CD14-positive monocyte (primary cell): ENCODE results near the gene B4GALNT3. TPM values are rescaled to one million over a fixed set of nuclear protein-coding genes. Genes with fewer than 3 reads are reported as not detected.

Experiments used
- DNase-seq, 3 donors: peaks; one replicate each; pipeline ENCODE4 v3.0.0-alpha.2; 2011 to 2022
- H2AFZ ChIP-seq: 2 replicates; pipeline ENCODE4 v1.6.0; 2012; ENCODE audit warnings: mild to moderate bottlenecking, low read depth, low read length, inconsistent platforms; ENCODE audit not compliant: insufficient read depth, poor library complexity, severe bottlenecking
- H3K27ac ChIP-seq, 2 donors: 1 replicate in 1 of 2; 2 replicates in 1 of 2; pipeline ENCODE4 v1.5.1; 2012 to 2013; ENCODE audit warnings: low read length in 2 of 2, control low read depth in 1 of 2, inconsistent platforms in 1 of 2, low read depth in 1 of 2, mild to moderate bottlenecking in 1 of 2
- H3K27me3 ChIP-seq, 2 donors: one replicate each; pipeline versions ENCODE4 v1.6.0 to v1.6.1; 2011 to 2013; ENCODE audit warnings: low read length in 2 of 2; ENCODE audit not compliant: control insufficient read depth in 2 of 2, insufficient read depth in 2 of 2
- H3K36me3 ChIP-seq, 2 donors: replicated peaks in 1 of 2; 1 replicate in 1 of 2; 2 replicates in 1 of 2; pipeline versions ENCODE4 v1.5.1 to v1.6.1; 2012 to 2013; ENCODE audit warnings: low read length in 2 of 2, control low read depth in 1 of 2, inconsistent platforms in 1 of 2, mild to moderate bottlenecking in 1 of 2; ENCODE audit not compliant: insufficient read depth in 2 of 2, control insufficient read depth in 1 of 2
- H3K4me1 ChIP-seq, 2 donors: 1 replicate in 1 of 2; 2 replicates in 1 of 2; pipeline versions ENCODE4 v1.5.1 to v1.6.1; 2012 to 2013; ENCODE audit warnings: low read length in 2 of 2, control low read depth in 1 of 2, inconsistent platforms in 1 of 2, mild to moderate bottlenecking in 1 of 2, moderate library complexity in 1 of 2; ENCODE audit not compliant: insufficient read depth in 2 of 2, control insufficient read depth in 1 of 2
- H3K4me2 ChIP-seq: replicated peaks from 2 replicates; pipeline ENCODE3; 2012; ENCODE audit warnings: low read length, moderate library complexity, mild to moderate bottlenecking; ENCODE audit not compliant: poor library complexity, severe bottlenecking; ENCODE audit errors: extremely low read depth
- H3K4me3 ChIP-seq, 3 experiments: fragments of 200-600 bp in 1 of 3; sonication (generic) in 1 of 3; replicated peaks in 1 of 3; 1 replicate in 2 of 3; 2 replicates in 1 of 3; pipeline ENCODE4 v1.5.1; 2011 to 2013; ENCODE audit warnings: low read length in 3 of 3, mild to moderate bottlenecking in 3 of 3, control low read depth in 2 of 3, low read depth in 2 of 3, inconsistent platforms in 1 of 3, moderate library complexity in 1 of 3
- H3K79me2 ChIP-seq: 2 replicates; pipeline ENCODE4 v1.6.0; 2012; ENCODE audit warnings: mild to moderate bottlenecking, control low read depth, inconsistent platforms, low read length, moderate library complexity; ENCODE audit not compliant: insufficient read depth
- H3K9ac ChIP-seq: 2 replicates; pipeline ENCODE4 v1.6.0; 2017; ENCODE audit warnings: low read length, mild to moderate bottlenecking; ENCODE audit not compliant: insufficient read depth, poor library complexity, severe bottlenecking
- H3K9me3 ChIP-seq, 2 donors: replicated peaks in 1 of 2; 1 replicate in 1 of 2; 2 replicates in 1 of 2; pipeline versions ENCODE4 v1.5.1 to v1.6.1; 2012 to 2013; ENCODE audit warnings: low read length in 2 of 2, control low read depth in 1 of 2; ENCODE audit not compliant: control insufficient read depth in 1 of 2, insufficient read depth in 1 of 2
- H4K20me1 ChIP-seq: 2 replicates; pipeline ENCODE4 v1.6.0; 2012; ENCODE audit warnings: mild to moderate bottlenecking, low read length, control low read depth, moderate library complexity; ENCODE audit not compliant: insufficient read depth
- H3K27ac Mint-ChIP-seq, 7 donors: one replicate each; pipeline ENCODE4 v1.8.0; 2020; ENCODE audit warnings: mild to moderate bottlenecking in 7 of 7, mixed read lengths in 7 of 7, moderate library complexity in 6 of 7, inconsistent platforms in 2 of 7
- H3K27me3 Mint-ChIP-seq, 3 donors: one replicate each; pipeline ENCODE4 v1.8.0; 2021 to 2022; ENCODE audit warnings: low read depth in 3 of 3, mild to moderate bottlenecking in 3 of 3, mixed read lengths in 3 of 3, moderate library complexity in 3 of 3, inconsistent platforms in 1 of 3
- H3K36me3 Mint-ChIP-seq, 2 donors: one replicate each; pipeline ENCODE4 v1.8.0; 2020; ENCODE audit warnings: mixed read lengths in 2 of 2, inconsistent platforms in 1 of 2, mild to moderate bottlenecking in 1 of 2
- H3K4me1 Mint-ChIP-seq: one replicate; pipeline ENCODE4 v1.8.0; 2020; ENCODE audit warnings: mild to moderate bottlenecking, mixed read lengths
- H3K4me3 Mint-ChIP-seq, 2 donors: one replicate each; pipeline ENCODE4 v1.8.0; 2020; ENCODE audit warnings: mild to moderate bottlenecking in 2 of 2, mixed read lengths in 2 of 2, moderate library complexity in 1 of 2
- H3K9me3 Mint-ChIP-seq, 7 donors: one replicate each; pipeline ENCODE4 v1.8.0; 2020 to 2022; ENCODE audit warnings: mixed read lengths in 7 of 7, mild to moderate bottlenecking in 6 of 7, moderate library complexity in 6 of 7, inconsistent platforms in 2 of 7
- WGBS: methylation state at CpG from one replicate; pipeline ENCODE4 v1.1.5; 2013; ENCODE audit warnings: missing lambda C conversion rate; ENCODE audit not compliant: insufficient coverage; 5-methylcytosine and 5-hydroxymethylcytosine counted together
- intact Hi-C, 2 donors: fragments of 100-400 bp; cut with micrococcal nuclease; formaldehyde crosslinking; loops; one replicate each; pipeline versions ENCODE4 v1.15.0 to v1.15.1; 2023
- polyA plus RNA-seq, 3 donors: library from polyadenylated mRNA; depleted of rRNA in 1 of 3; unstranded in 2 of 3; stranded (reverse) in 1 of 3; fragments of 300-500 nt in 2 of 3; fragments of >200 nt in 1 of 3; fragmentation: Illumina TruSeq in 2 of 3; gene quantifications; 1 replicate in 2 of 3; 2 replicates in 1 of 3; pipeline ENCODE4 v1.2.3, GENCODE V29; 2012 to 2021
- TF ChIP-seq, protein P1 (sequence below): fragments of 200-600 bp; IDR thresholded peaks from one replicate; pipeline ENCODE4 v1.8.0; 2022; ENCODE audit warnings: antibody characterized with exemption, mild to moderate bottlenecking

Gene B4GALNT3
- polyA plus RNA-seq, 3 donors: 0.09 to 0.10 TPM; not detected in 1

DNA sequence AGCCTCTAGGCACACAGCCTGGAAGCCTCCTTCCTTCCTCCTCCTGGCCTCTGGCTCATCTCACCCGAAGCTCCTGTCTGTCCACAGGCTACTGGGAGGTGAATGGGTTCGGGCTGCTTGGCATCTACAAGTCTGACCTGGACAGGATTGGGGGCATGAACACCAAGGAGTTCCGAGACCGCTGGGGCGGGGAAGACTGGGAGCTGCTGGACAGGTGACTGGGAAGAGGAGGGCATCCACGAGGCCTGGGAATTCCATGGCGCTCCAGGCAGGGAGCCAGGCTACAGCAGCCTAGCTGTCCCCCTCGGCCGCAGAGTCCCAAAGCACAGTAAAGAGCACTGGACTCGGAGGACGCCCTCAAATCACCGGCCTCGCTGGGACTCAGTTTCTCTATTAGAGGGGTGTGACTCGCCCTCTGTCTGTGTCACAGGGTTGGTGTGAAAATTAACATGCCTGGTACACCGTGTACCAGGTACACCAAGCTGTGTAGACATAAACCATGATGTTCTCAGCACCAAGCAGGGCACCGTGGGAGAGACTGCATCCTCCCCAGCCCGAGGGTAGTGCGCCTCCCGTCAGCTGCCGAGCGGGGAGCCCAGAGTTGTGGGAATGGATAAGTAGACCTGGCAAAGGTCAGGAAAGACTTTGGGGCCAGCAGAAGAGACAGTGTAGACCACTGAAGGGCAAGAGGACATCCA is 99.6 kb downstream of the B4GALNT3 start:
- H3K4me3 Mint-ChIP-seq: no peak overlapping the region
- H2AFZ ChIP-seq: peak overlapping the region; percentile 3
- TF ChIP-seq, protein P1, sequence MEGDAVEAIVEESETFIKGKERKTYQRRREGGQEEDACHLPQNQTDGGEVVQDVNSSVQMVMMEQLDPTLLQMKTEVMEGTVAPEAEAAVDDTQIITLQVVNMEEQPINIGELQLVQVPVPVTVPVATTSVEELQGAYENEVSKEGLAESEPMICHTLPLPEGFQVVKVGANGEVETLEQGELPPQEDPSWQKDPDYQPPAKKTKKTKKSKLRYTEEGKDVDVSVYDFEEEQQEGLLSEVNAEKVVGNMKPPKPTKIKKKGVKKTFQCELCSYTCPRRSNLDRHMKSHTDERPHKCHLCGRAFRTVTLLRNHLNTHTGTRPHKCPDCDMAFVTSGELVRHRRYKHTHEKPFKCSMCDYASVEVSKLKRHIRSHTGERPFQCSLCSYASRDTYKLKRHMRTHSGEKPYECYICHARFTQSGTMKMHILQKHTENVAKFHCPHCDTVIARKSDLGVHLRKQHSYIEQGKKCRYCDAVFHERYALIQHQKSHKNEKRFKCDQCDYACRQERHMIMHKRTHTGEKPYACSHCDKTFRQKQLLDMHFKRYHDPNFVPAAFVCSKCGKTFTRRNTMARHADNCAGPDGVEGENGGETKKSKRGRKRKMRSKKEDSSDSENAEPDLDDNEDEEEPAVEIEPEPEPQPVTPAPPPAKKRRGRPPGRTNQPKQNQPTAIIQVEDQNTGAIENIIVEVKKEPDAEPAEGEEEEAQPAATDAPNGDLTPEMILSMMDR: no peak
- H3K9me3 ChIP-seq: no peaks in the 10 kb centered on the region
- no peak for DNase-seq
- no peak overlapping the region for H3K4me2 ChIP-seq
- peaks cover 54% of the 10 kb centered on the region for H3K4me1 Mint-ChIP-seq
- no peak overlapping the region for H3K9ac ChIP-seq
- H3K79me2 ChIP-seq: peaks cover 11% of the 10 kb centered on the region
- no peaks in the 10 kb centered on the region for H4K20me1 ChIP-seq
- H3K27me3 ChIP-seq: no peaks in the 10 kb centered on the region
- peak overlapping the region in 5 of 7 donors; percentile 9 to 68 (median 46) for H3K27ac Mint-ChIP-seq
- no peak overlapping the region for H3K27ac ChIP-seq
- peaks cover 49 to 59% of the 10 kb centered on the region in 2 donors for H3K4me1 ChIP-seq
- H3K4me3 ChIP-seq: no peak overlapping the region
- no peaks in the 10 kb centered on the region for H3K36me3 ChIP-seq
- H3K36me3 Mint-ChIP-seq: peaks cover 4 to 8% of the 10 kb centered on the region in 2 donors
- peaks cover 5 to 7% (median 6%) of the 10 kb centered on the region in 3 donors for H3K27me3 Mint-ChIP-seq
- WGBS: 87% methylated on average over 20 of the region's 21 CpGs
- intact Hi-C loops: no loop called here
- H3K9me3 Mint-ChIP-seq: no peaks in the 10 kb centered on the region

DNA sequence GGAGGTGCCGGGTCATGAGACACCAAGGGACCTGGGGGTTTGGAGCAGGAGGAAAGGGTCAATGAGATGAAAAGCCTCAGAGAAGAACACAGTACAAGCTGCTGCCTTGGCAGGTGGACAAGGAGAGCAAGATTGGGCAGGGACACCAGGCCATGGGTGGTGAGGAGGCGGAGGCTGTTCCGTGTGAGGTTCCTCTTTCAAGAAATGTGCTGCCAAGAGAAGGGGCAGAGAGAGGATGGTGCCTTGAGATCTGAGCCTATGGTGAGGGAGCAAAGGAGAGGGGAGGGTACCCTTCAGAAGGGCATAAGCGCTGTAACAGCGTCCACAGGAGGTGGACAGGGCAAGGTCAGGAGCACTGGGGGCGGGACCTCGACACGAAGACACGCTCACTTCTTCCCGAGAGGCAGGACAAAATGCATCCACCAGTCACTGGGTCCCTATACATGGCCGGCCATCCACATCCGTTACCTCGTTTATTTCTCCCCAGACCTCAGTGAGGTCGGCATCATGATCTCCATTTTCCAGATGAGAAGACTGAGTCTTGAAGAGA is 100.2 kb downstream of the B4GALNT3 start:
- no peaks in the 10 kb centered on the region for H3K9me3 Mint-ChIP-seq
- H3K4me1 Mint-ChIP-seq: peaks cover 57% of the 10 kb centered on the region
- Histone ChIP-seq H3K27me3 (no peaks in the 10 kb centered on the region), H2AFZ (peak overlapping the region; percentile 3), H3K4me3 (no peak overlapping the region), H3K4me2 (no peak overlapping the region), H3K9me3 (no peaks in the 10 kb centered on the region), H3K9ac (no peak overlapping the region), H3K79me2 (peaks cover 11% of the 10 kb centered on the region), H3K4me1 (peaks cover 54 to 57% of the 10 kb centered on the region in 2 donors), H4K20me1 (no peaks in the 10 kb centered on the region), H3K27ac (no peak overlapping the region), H3K36me3 (peaks cover 0 to 6% of the 10 kb centered on the region in 2 donors)
- H3K27me3 Mint-ChIP-seq: peaks cover 5 to 7% (median 6%) of the 10 kb centered on the region in 3 donors
- H3K36me3 Mint-ChIP-seq: peaks cover 10 to 13% of the 10 kb centered on the region in 2 donors
- intact Hi-C loops: loop anchor here in 1 of 2 donors (10.0 kb wide), 2 partner anchors 385 to 1025 kb away; partner anchors contain the start of gene RAD52
- 70% methylated on average over 9 of the region's 14 CpGs for WGBS
- peak overlapping the region in 1 of 2 donors; percentile 27 for H3K4me3 Mint-ChIP-seq
- peak overlapping the region in 6 of 7 donors; percentile 9 to 68 (median 47) for H3K27ac Mint-ChIP-seq
- TF ChIP-seq, protein P1: no peak
- DNase-seq: peak in 2 of 3 donors; percentile 26 to 39
